Stimulated activated CD4-positive, alpha-beta T cell treated with anti-CD3 and anti-CD28 coated beads, Interleukin-4, amount 100 ng/mL, for 1 hour (primary cell): ENCODE data around the gene SYN1.
"Not testable (repeated sequence)": the region's sequence is repeated elsewhere in the genome, so short reads cannot be mapped to it uniquely, and the experiment has no call there.

Experiments
- DNase-seq: peaks from one replicate; pipeline ENCODE4 v3.0.0-alpha.2; 2020

Gene SYN1

DNA sequence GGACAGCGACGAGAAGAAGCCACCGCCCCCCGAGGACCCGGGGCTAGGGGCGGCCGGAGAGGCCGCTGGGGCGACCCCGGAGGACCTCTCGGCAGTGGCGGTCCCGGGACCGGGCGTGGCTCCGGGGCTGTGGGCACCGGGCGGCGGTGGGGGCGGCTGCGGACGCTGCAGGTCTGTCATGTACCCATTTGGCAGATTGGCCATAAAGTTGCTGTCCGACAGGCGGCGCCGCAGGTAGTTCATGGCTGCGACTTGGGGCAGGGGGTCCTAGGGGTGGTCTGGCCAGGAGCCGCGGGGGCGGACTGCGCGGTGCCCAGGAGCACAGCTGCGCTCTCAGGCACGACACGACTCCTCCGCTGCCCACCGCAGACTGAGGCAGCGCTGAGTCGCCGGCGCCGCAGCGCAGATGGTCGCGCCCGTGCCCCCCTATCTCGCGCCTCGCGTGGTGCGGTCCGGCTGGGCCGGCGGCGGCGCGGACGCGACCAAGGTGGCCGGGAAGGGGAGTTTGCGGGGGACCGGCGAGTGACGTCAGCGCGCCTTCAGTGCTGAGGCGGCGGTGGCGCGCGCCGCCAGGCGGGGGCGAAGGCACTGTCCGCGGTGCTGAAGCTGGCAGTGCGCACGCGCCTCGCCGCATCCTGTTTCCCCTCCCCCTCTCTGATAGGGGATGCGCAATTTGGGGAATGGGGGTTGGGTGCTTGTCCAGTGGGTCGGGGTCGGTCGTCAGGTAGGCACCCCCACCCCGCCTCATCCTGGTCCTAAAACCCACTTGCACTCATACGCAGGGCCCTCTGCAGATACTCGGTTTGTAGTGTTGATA, at the start of gene SYN1:
Gene SYN1, minus strand, starts transcription at position 372 of the 817 bp plus-strand sequence. Its CDS starts 129 bp downstream, at position 243.
- peak; percentile 79 for DNase-seq

DNA sequence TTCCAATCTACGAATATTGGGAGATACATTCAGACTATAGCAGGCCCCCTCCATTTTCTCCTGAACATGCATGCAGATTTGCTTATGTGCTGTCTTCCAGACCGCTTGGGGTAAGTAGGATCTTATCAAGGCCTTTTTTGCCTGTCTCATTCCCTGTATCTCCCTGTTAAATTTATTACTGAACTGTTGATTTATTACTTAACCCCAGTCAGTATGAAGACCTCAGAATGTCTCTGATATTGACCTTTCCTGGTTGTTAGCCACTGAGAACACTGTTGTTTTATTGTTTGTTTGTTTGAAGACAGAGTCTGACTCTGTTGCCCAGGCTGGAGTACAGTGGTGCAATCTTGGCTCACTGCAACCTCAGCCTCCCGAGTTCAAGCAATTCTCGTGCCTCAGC, 46.1 kb upstream of the SYN1 start:
- not testable (repeated sequence) for DNase-seq

DNA sequence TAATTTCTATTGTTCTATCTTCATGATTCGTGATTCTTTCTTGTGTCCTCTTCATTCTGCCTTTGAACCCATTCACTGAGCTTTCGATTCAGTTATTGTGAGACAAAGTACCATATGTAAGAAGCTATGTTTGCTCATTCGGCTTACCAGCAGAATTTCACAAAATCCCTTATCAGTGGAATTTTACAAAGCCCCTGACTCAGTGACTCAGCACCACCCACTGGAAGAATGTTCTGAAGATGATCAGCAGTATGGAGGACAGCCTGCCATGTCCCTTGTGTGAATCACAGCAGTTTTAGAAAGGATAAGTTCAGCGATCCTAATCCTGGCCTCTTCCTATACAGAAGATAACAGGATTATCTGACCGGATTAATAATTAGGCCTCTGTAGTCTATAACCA, 45.1 kb upstream of the SYN1 start:
- no peak for DNase-seq

GRCh38 chrX:47662144-47662657, 42.5 kb upstream of the SYN1 start:
- peak; percentile 38 for DNase-seq

GRCh38 chrX:47661539-47661938, 41.9 kb upstream of the SYN1 start:
- DNase-seq: no peak

- no peak for DNase-seq
Measured at GRCh38 chrX:47659421-47659726, 39.7 kb upstream of the SYN1 start.

DNA sequence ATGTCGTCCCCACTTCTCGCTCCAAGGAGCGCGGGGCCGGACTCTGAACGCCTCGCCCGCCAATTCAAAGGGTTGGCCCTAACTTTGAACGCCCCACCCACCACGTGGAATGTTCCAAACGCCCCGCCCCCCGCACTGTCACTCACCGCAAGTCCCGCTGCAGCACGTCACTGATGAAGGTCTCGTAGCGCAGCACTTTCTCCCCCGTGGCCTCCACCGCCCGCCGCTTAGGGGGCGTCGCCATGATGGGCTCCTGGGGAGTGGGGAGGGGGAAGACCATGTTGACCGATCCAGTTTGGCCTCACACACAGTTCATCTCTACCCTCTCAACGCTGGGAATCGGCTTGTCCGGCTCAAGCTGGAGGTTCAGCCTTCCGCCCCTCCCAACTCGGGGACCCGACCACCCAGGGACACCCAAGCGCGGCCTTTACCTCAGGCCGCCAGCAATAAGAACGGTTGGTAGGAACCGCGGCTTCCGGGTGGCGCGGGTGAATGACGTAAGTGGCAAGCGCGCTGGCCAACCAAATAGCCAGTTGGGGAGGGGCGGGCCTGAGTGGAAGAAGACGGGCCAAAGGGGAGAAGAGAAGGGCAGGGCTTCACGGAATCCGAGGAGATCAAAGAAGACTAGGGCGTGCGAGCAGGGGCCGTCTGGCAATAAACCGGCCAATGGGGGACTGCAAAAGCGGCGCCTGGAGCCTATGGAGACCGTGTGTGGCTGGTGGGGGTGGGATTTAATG, 39.2 kb upstream of the SYN1 start, which contains the start of gene UXT:
Gene UXT, minus strand, starts transcription at position 497 of the 737 bp plus-strand sequence. Its CDS starts 253 bp downstream, at position 244.
- peak; percentile 88 for DNase-seq

DNA sequence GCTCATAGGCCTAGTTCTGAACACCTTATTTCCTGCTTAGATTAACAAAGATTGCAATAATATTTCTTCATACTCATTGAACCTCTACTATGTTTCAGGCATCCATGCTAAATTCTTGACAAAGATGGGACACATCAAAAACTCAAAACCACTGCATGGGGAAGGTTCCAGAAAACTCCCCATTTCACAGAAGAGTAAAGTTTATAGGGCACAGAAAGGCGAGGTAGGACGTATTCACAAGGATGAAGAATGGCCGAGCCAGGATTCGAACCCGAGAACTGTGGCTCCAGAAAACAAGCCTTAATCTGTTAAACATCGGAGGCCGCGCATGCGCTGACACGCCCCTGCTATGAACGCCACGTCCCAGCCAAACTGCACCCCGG, 38.6 kb upstream of the SYN1 start:
- DNase-seq: no peak

DNA sequence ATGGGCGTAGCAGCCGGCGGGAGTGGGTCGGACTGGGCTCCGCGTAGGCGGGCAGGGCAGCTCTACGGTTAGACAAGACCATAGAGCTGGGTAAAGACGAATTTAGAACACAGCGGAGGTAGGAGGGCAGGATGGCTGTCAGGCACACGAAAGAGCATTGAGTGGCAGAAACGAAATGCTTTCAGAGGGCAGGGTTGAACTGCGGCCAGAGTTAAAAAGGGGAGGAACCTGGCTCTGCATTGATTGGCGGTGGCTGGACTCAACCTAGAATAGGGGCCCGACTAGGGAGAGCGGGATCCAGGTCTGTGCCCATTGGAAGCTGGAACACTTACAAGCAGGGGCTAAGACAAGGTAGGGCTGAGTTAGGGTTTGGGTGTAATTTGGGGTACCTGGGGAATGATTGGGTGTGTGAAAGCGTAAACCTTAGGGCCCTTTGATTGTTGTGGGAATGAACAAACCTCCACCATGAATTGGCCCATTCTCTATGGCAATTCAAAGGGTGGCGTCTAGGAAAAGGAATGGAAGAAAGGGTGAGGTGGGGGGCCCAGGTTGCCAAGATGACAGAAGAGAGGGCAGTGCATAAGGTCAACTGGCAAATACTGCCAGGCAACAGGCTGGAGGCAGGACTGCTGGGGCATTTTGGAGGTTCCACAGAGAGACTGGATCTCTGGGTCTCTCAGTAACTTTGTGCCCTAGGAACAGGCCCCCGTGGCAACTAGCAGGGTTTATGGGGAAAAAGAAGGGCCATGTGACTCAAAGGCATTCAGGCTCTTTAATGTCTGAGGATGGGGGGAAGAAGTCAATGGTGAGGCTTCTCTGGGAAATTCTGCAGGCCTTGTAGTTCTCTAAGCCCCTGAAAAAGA, 31.6 kb upstream of the SYN1 start:
- no peak for DNase-seq

DNA sequence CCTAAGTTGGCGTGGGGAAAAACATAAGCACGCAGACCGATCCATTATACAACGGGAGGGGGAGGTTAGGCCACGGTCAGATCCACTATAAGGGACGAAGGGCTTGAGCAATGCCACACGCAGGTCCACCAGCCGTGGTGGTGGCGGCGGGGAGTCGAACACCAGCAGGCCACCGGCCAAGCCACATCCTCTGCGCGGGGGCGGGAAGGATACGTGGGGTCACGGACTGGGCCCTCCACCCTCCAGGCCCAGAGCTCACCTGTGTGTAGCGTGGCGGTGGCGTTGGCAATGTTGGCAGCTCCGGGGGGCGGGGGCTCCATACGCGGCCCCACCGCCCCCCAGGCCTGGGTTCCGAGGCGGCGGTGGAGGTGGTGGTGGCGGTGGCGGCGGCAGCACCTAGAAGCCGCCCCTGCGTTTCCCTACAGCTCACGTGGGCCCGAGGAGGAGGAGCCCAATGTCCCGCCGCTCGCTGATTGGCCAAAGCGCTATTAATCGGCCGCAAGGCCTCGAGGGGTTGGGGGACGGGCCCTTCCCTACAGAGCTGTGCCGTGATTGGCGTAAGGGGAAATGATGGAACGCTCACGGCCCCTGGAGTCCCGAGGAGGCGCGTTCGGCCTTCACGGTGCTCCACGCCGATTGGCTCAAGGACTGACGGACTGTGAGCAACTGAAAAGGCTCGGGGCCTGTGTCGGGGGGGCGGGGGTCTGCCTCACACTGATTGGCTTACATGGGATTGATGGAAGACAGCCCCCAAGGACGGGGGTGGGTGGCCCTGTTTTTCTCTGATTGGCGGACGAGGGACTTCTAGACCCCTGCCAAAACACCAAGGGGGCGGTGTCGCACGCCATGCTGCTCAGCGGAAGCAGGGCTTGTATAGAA, 30.7 kb upstream of the SYN1 start, which contains the start of gene ELK1:
Gene ELK1, minus strand, starts transcription at position 400 of the 879 bp plus-strand sequence. CDS start 9,122 bp downstream, outside the sequence.
- DNase-seq: peak; percentile 83

- no peak for DNase-seq
Measured at GRCh38 chrX:47649781-47650163, 30.1 kb upstream of the SYN1 start.

- DNase-seq: no peak
Measured at GRCh38 chrX:47649271-47649670, 29.6 kb upstream of the SYN1 start.

- DNase-seq: no peak
Measured at GRCh38 chrX:47648376-47648775, 28.7 kb upstream of the SYN1 start.

DNA sequence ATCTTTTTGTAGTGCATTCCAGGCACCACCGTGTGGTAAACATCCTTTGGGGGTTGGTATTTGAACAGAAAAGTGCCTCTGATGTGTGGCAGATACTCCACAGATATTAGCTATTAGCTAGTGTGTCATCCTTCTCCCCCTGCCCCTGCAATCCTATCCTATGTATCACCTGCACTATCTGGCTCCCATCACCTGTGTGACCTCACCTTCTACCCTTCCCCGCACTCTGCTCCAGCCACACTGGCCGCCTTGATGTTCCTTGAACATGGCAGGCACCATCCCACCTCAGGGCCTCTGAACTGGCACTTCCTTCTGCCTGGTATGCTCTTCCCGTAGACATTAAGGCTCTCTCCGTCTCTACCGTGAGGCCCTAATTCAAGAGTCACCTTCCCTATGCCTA, 27.0 kb upstream of the SYN1 start:
- DNase-seq: no peak

DNA sequence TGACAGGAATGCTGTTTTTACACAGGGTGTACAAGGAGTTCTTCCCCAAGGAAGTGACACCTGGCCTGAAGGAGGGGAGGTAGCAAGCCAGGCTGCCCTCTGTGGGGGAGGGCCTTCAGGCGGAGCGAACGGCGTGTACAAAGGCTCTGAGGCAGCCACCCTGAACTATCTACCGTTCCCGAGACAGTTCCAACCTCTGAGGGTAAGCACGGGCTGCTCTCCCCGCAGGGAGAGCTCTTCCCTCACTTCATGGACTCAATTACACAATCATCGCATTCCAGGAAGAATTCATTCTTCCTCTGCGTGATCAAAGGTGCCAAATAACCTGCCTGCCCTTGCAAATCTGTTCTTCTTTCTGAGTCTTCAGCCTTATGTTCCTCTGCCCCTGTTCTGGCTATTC, 25.9 kb upstream of the SYN1 start:
- DNase-seq: no peak

GRCh38 chrX:47644557-47645091, 25.0 kb upstream of the SYN1 start:
- DNase-seq: no peak

DNA sequence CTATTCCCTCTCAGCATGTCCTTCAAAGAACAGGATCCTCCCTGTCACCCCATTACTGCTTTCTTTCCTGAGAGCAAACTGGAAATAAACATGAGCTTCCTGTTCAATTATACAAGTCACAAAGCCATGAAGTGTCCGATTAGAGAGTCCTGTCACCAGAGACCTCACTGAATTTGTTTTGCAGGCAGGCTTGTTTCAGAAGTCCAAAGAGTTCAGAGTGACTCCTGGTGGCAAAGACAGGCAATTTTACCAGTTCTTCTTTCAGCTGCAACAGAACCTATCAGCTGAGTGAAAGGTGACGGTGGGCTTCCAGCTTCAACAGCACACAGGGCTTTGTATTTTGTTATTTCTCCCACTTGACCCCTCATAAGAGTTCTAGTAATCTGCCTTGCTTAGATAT, 24.3 kb upstream of the SYN1 start:
- no peak for DNase-seq

DNA sequence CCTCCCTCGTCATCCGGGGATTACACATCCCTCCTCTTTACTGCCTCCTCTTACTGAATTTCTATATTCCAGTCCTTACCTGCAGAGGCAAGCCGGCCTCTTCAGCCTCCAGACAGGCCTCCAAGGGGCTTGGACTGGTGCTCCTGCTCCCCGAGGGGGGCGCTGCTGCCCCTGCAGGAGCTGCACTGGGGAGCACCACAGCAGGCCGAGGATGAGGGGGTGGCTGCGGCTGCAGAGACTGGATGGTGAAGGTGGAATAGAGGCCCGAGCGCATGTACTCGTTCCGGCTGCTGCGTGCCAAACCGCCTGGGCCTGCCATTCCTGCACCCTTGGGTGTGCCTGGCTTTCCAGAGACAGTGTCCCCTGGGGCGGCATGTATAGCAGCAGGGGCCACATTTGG, 19.2 kb upstream of the SYN1 start:
- DNase-seq: no peak

GRCh38 chrX:47637546-47638195, 18.0 kb upstream of the SYN1 start:
- peak; percentile 46 for DNase-seq

DNA sequence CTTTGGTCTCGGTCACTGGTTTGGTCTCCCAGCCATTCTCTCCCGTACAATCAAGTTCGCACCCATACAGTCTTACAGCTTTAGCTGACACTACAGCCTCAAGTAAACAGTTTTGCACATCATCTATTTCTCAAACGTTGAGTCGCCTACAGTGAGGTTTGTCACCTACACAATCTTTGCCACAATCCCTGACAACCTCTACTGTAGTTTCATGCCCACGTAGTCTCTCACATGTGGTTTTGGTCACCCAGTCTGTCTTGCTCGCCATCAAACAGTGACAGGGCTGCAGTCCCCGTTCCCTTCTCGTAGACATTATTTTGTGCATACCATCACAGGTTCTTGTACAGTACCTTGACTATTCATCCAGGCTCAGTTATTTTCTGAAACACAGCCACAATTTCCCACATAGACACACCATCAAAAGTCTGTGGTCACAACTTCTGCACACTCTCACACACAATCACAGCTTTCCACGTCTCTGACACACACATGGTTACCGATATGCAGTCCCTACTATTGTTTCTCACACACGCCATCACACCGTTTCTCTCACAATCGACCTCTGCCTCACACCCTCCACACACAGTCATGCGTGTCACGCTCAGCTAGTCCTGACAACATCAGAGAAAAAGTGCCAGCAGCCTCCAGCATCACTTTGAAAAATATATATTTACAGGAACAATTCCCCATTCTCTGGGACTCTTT, 15.4 kb upstream of the SYN1 start:
- no peak for DNase-seq
